CD4-positive, alpha-beta T cell treated with Interferon gamma for 1 hour (primary cell): ENCODE measurements around the gene PRKRIP1.
A peak's percentile ranks its signal among the peaks of the same experiment; 100 is the strongest.
"Not testable (repeated sequence)": the region's sequence is repeated elsewhere in the genome, so short reads cannot be mapped to it uniquely, and the experiment has no call there.

Experiments
- DNase-seq: peaks from one replicate; pipeline ENCODE4 v3.0.0-alpha.2; 2020

The PRKRIP1 gene

GRCh38 chr7:102395873-102396709, at the start of gene PRKRIP1:
TSS of gene PRKRIP1 (plus strand) at chr7:102396363. CDS start at chr7:102396412, 49 bp downstream.
- DNase-seq = peak; percentile 92

- not testable (repeated sequence) for DNase-seq
These were observed 49.2 kb upstream of the PRKRIP1 start for GRCh38 chr7:102346983-102347382.

GRCh38 chr7:102356344-102356743, 39.8 kb upstream of the PRKRIP1 start, which contains the start of gene SPDYE6:
TSS of gene SPDYE6 (minus strand) at chr7:102356444. CDS start at chr7:102356023, 421 bp downstream.
- DNase-seq = not testable (repeated sequence)

- DNase-seq = peak; percentile 97
These were observed 32.4 kb upstream of the PRKRIP1 start for GRCh38 chr7:102363549-102364393.

GRCh38 chr7:102364394-102364886, 31.7 kb upstream of the PRKRIP1 start:
- DNase-seq = not testable (repeated sequence)

GRCh38 chr7:102365390-102365789, 30.8 kb upstream of the PRKRIP1 start:
- DNase-seq = not testable (repeated sequence)

- DNase-seq = not testable (repeated sequence)
These were observed 26.1 kb upstream of the PRKRIP1 start for GRCh38 chr7:102370038-102370437.

GRCh38 chr7:102372796-102373195, 23.4 kb upstream of the PRKRIP1 start:
- not testable (repeated sequence) for DNase-seq

GRCh38 chr7:102376964-102377466, 19.1 kb upstream of the PRKRIP1 start:
- no peak for DNase-seq

GRCh38 chr7:102380837-102381236, 15.3 kb upstream of the PRKRIP1 start:
- not testable (repeated sequence) for DNase-seq

GRCh38 chr7:102381696-102382425, 14.3 kb upstream of the PRKRIP1 start:
- DNase-seq = not testable (repeated sequence)

GRCh38 chr7:102387064-102387463, 9.1 kb upstream of the PRKRIP1 start:
- DNase-seq = no peak

GRCh38 chr7:102389810-102390209, 6.4 kb upstream of the PRKRIP1 start:
- no peak for DNase-seq

- peak; percentile 52 for DNase-seq
These were observed 5.3 kb upstream of the PRKRIP1 start for GRCh38 chr7:102390697-102391484.

- no peak for DNase-seq
These were observed 3.8 kb upstream of the PRKRIP1 start for GRCh38 chr7:102392330-102392729.

GRCh38 chr7:102393467-102393866, 2.7 kb upstream of the PRKRIP1 start:
- no peak for DNase-seq

- DNase-seq = no peak
These were observed 631 bp upstream of the PRKRIP1 start for GRCh38 chr7:102395592-102395872.

- DNase-seq = no peak
These were observed 502 bp downstream of the PRKRIP1 start for GRCh38 chr7:102396710-102397019.

- DNase-seq = no peak
These were observed 2.4 kb downstream of the PRKRIP1 start for GRCh38 chr7:102398543-102398942.

GRCh38 chr7:102400360-102400759, 4.2 kb downstream of the PRKRIP1 start:
- DNase-seq = no peak

- DNase-seq = no peak
These were observed 7.4 kb downstream of the PRKRIP1 start for GRCh38 chr7:102403563-102403962.
